Kidney (tissue), 14 donors: ENCODE results near the gene AASS. TPM values are rescaled to one million over a fixed set of nuclear protein-coding genes. Genes with fewer than 3 reads are reported as not detected.
"Not testable (repeated sequence)": the region's sequence is repeated elsewhere in the genome, so short reads cannot be mapped to it uniquely, and the experiment has no call there.

Experiments used
- DNase-seq, 5 donors: peaks; one replicate each; pipeline ENCODE4 v3.0.0-alpha.2; 2013 to 2020
- FAIRE-seq: peaks from 2 replicates; lab custom pipeline; 2012; peaks lifted over from hg19 to GRCh38; lab: Jason Lieb, UNC
- H3K27ac ChIP-seq, 2 donors: one replicate each; pipeline ENCODE4 v1.7.0; 2013; ENCODE audit warnings: low read depth in 2 of 2, low read length in 2 of 2, inconsistent platforms in 1 of 2
- H3K27me3 ChIP-seq: one replicate; pipeline ENCODE4 v1.7.1; 2013; ENCODE audit warnings: low read length, inconsistent platforms; ENCODE audit not compliant: control insufficient read depth, insufficient read depth
- H3K36me3 ChIP-seq, 3 donors: one replicate each; pipeline versions ENCODE4 v1.7.0 to v1.7.1; 2013; ENCODE audit warnings: low read length in 3 of 3, control low read depth in 1 of 3, inconsistent platforms in 1 of 3; ENCODE audit not compliant: insufficient read depth in 3 of 3, control insufficient read depth in 2 of 3
- H3K4me1 ChIP-seq, 3 donors: one replicate each; pipeline versions ENCODE4 v1.7.0 to v1.7.1; 2013; ENCODE audit warnings: low read length in 3 of 3, inconsistent platforms in 1 of 3, low read depth in 1 of 3; ENCODE audit not compliant: control insufficient read depth in 2 of 3, insufficient read depth in 2 of 3
- H3K4me3 ChIP-seq, 3 donors: one replicate each; pipeline versions ENCODE4 v1.7.0 to v1.8.1; 2013; ENCODE audit warnings: low read length in 3 of 3, control low read depth in 1 of 3, inconsistent platforms in 1 of 3
- H3K9ac ChIP-seq, 3 donors: one replicate each; pipeline versions ENCODE4 v1.7.0 to v1.7.1; 2013; ENCODE audit warnings: low read length in 3 of 3, control low read depth in 1 of 3, inconsistent platforms in 1 of 3
- H3K9me3 ChIP-seq, 3 donors: one replicate each; pipeline versions ENCODE4 v1.7.0 to v1.7.1; 2013; ENCODE audit warnings: low read length in 3 of 3, control low read depth in 1 of 3, inconsistent platforms in 1 of 3; ENCODE audit not compliant: control insufficient read depth in 2 of 3, insufficient read depth in 1 of 3
- CTCF ChIP-seq: IDR thresholded peaks from 3 replicates; pipeline ENCODE4 v1.5.1; 2012; ENCODE audit warnings: mild to moderate bottlenecking, moderate library complexity, borderline replicate concordance; ENCODE audit not compliant: insufficient read depth; ENCODE audit errors: extremely low read depth
- intact Hi-C: fragments of 100-400 bp; cut with DNase I; formaldehyde crosslinking; loops from one replicate; pipeline ENCODE4 v1.11.1; 2022
- polyA plus RNA-seq: library from polyadenylated mRNA; stranded (reverse); fragments of 350-450 nt; fragmentation: Illumina TruSeq; extraction: RNeasy Lipid Tissue Mini Kit (QIAGEN cat#74804); gene quantifications from one replicate; pipeline ENCODE4 v1.2.3, GENCODE V29; 2014; ENCODE audit warnings: low read depth, low replicate concordance; ENCODE audit not compliant: insufficient read depth
- total RNA-seq: library from RNA; stranded (reverse); fragmentation: NEBNext Ultra II Directional; extraction: Animal tissue kit (Norgen Biotek cat#: 25700); gene quantifications from one replicate; pipeline ENCODE4 v1.2.1, GENCODE V29; 2021
- donor health status: control.
- donor health status: control.
- donor health status: control.
- donor health status: control.
- donor health status: control.
- donor health status: DM: yes; HTN: yes; CAD: no.
- donor health status: Normal renal cell carcinoma (clear cell type).

Gene AASS
- total and polyA plus RNA-seq, 2 donors from 2014 or later, result 4.9 to 24.2 TPM

DNA sequence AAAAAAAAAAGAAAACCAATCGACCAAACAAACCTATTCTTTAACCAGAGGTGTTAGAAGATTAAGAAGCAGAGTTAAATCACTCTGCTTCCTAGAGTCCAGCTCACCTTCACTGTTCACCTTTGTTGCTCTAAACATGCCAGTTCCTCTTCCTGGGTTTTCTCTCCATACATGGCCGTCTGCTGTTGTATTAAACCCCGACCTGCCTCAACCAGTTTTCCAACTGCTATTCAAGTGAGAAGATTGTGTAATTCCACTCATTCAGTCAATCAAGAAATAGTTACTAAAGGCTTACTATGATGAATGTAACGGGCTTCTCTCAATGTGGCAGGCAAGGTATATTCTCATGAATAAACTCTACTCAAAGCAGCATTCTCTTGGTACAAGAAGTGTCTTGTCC is 8.8 kb downstream of the AASS start:
- peaks cover 0 to 8% (median 0%) of the 10 kb centered on the region in 3 donors for H3K4me1 ChIP-seq
- no peak for TF ChIP-seq CTCF
- no peak overlapping the region for H3K9ac ChIP-seq
- no peak for DNase-seq
- no peak overlapping the region for H3K4me3 ChIP-seq
- no peaks in the 10 kb centered on the region for H3K27me3 ChIP-seq
- intact Hi-C loops, result no loop called here
- FAIRE-seq, result no peak
- H3K36me3 ChIP-seq, result no peaks in the 10 kb centered on the region
- H3K27ac ChIP-seq, result no peak overlapping the region
- no peaks in the 10 kb centered on the region for H3K9me3 ChIP-seq

DNA sequence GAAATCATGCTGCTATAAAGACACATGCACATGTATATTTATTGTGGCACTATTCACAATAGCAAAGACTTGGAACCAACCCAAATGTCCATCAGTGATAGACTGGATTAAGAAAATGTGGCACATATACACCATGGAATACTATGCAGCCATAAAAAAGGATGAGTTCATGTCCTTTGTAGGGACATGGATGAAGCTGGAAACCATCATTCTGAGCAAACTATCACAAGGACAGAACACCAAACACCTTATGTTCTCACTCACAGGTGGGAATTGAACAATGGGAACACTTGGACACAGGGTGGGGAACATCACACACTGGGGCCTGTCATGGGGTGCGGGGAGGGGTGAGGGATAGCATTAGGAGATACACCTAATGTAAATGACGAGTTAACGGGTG is 9.3 kb downstream of the AASS start:
- H3K4me3 ChIP-seq, FAIRE-seq, H3K9ac ChIP-seq, H3K4me1 ChIP-seq, H3K27me3 ChIP-seq, H3K9me3 ChIP-seq, DNase-seq, H3K36me3 ChIP-seq, H3K27ac ChIP-seq, intact Hi-C loops: not testable (repeated sequence)

- Histone ChIP-seq H3K27me3 (no peaks in the 10 kb centered on the region), H3K9ac (no peak overlapping the region), H3K36me3 (no peaks in the 10 kb centered on the region), H3K4me1 (peaks cover 0 to 8% (median 0%) of the 10 kb centered on the region in 3 donors), H3K27ac (no peak overlapping the region), H3K9me3 (no peaks in the 10 kb centered on the region), H3K4me3 (no peak overlapping the region)
- peak in 1 of 5 donors; percentile 58 for DNase-seq
- intact Hi-C loops, result no loop called here
- FAIRE-seq, result no peak
- TF ChIP-seq CTCF, result no peak
Measured at GRCh38 chr7:122133477-122133876, 10.6 kb downstream of the AASS start.

DNA sequence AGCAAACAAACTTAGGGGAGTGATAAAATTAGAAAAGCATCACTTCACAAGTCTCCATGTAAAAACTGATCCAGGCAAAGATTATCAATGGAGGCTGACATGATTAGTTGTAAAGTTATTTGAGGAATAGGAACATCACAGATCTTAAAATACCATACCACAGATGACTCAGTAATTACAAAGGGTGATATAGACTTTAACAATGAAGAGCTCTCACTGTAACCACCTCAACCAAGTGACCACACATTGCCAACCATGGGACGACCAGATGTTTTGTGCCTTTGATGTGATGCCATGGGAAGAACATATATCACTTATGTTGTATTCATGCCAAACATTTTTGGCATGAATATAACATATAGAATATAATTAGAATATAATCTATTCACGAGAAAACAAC is 11.7 kb downstream of the AASS start:
- Histone ChIP-seq H3K4me1 (peaks cover 0 to 8% (median 0%) of the 10 kb centered on the region in 3 donors), H3K27ac (no peak overlapping the region), H3K9me3 (no peaks in the 10 kb centered on the region), H3K4me3 (no peak overlapping the region), H3K27me3 (no peaks in the 10 kb centered on the region), H3K36me3 (no peaks in the 10 kb centered on the region), H3K9ac (no peak overlapping the region)
- intact Hi-C loops, result no loop called here
- no peak for DNase-seq
- FAIRE-seq, result no peak
- no peak for TF ChIP-seq CTCF
